ENCODE measurements around the gene MTARC2. TPM values are rescaled to one million over a fixed set of nuclear protein-coding genes. Genes with fewer than 3 reads are reported as not detected.

MTARC2 gene
- total RNA-seq, 1 experiment from 2014 or later, result not detected

DNA sequence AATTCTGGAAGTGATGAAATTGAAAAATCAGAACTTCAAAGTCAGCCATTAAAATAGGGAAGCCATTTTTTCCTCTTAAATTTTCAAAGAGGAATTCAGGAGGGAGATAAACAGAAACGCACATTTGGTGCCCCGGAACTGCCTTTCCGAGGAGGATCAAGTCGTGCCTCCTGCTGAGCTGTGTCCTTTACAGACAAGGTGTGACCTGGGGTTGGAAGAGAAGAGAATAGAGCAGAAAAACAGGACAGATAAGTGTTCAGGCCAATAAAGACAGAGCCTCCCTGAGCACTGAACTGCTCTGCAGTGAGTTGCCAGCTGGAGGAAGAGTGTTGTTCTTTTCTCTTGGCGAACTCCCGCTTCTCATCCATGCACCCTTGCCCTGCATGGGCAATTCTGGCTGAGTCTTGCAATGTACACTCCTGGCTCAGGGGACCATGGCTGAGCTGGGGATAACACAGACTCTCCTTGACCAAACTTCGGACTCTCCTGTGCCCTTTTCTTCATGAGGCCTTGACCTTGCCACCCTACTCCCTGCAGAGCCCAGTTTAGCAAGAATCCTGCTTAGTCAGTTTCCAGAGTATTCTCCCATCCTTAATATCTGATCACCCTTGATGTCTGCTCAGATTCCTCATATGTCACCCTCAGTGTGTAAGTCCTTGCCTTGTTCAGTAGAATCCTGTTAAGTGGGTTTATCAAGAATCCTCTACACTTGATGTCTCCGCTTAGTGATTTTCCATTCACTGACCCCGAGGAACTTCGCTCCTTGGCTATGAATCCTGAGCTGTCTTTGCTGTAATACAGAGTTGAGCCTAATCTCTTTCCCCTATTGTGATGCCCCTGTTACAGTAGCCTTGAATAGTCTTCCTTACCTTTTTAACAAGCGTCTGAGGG, 37.3 kb downstream of the MTARC2 start:
- Histone ChIP-seq H3K27me3 (replicated peaks; ENCODE audit: insufficient read depth, low read depth, low read length, poor library complexity) (peaks cover 23% of the 10 kb centered on the region), H3K9me3 (ENCODE audit: low read depth, low read length, poor library complexity, severe bottlenecking) (no peaks in the 10 kb centered on the region), H3K27ac (ENCODE audit: low read depth, low read length, poor library complexity, severe bottlenecking) (no peak overlapping the region), H3K4me3 (ENCODE audit: low read depth, low read length, poor library complexity, severe bottlenecking) (no peak overlapping the region), H3K4me1 (ENCODE audit: insufficient read depth, low read length, poor library complexity, severe bottlenecking) (peaks cover 4% of the 10 kb centered on the region), H3K36me3 (ENCODE audit: insufficient read depth, low read length, poor library complexity, severe bottlenecking) (no peaks in the 10 kb centered on the region)
- intact Hi-C loops (cut with micrococcal nuclease; ENCODE audit: unreplicated experiment), result no loop called here
- ChIA-PET POLR2A (ENCODE audit: low non-redundant PET) (no interaction called here), CTCF (interaction anchor here (0.6 kb wide), 1 partner anchor 8 kb away, joined by 4 read pairs; no protein-coding TSS in a partner anchor)
- DNase-seq (ENCODE audit: low spot score), result no peak
- TF ChIP-seq CTCF (conservative IDR thresholded peaks at IDR 0.05; ENCODE audit: low read depth, low read length) (no peak), EZH2 (IDR thresholded peaks at IDR 0.05; ENCODE audit: borderline replicate concordance, low read depth, low read length, poor library complexity, severe bottlenecking) (no peak)
- no TSS peak for BruUV-seq (replicated peaks)

GRCh38 chr1:220786057-220786336, 37.9 kb downstream of the MTARC2 start:
- DNase-seq (ENCODE audit: low spot score), result no peak
- BruUV-seq (replicated peaks), result no TSS peak
- intact Hi-C loops (cut with micrococcal nuclease; ENCODE audit: unreplicated experiment), result no loop called here
- TF ChIP-seq CTCF (conservative IDR thresholded peaks at IDR 0.05; ENCODE audit: low read depth, low read length) (no peak), EZH2 (IDR thresholded peaks at IDR 0.05; ENCODE audit: borderline replicate concordance, low read depth, low read length, poor library complexity, severe bottlenecking) (no peak)
- ChIA-PET POLR2A (ENCODE audit: low non-redundant PET) (no interaction called here), CTCF (interaction anchor here (0.6 kb wide), 1 partner anchor 8 kb away, joined by 4 read pairs; no protein-coding TSS in a partner anchor)
- H3K4me3 ChIP-seq (ENCODE audit: low read depth, low read length, poor library complexity, severe bottlenecking), result no peak overlapping the region
- H3K27ac ChIP-seq (ENCODE audit: low read depth, low read length, poor library complexity, severe bottlenecking), result no peak overlapping the region
- peaks cover 23% of the 10 kb centered on the region for H3K27me3 ChIP-seq (replicated peaks; ENCODE audit: insufficient read depth, low read depth, low read length, poor library complexity)
- H3K9me3 ChIP-seq (ENCODE audit: low read depth, low read length, poor library complexity, severe bottlenecking), result no peaks in the 10 kb centered on the region
- H3K4me1 ChIP-seq (ENCODE audit: insufficient read depth, low read length, poor library complexity, severe bottlenecking), result peaks cover 4% of the 10 kb centered on the region
- no peaks in the 10 kb centered on the region for H3K36me3 ChIP-seq (ENCODE audit: insufficient read depth, low read length, poor library complexity, severe bottlenecking)

- H3K27ac ChIP-seq (ENCODE audit: low read depth, low read length, poor library complexity, severe bottlenecking), result no peak within 1 kb of the TSS
- intact Hi-C loops (cut with micrococcal nuclease; ENCODE audit: unreplicated experiment), result no loop called here
- peaks cover 23% of the 10 kb centered on the region for H3K27me3 ChIP-seq (replicated peaks; ENCODE audit: insufficient read depth, low read depth, low read length, poor library complexity)
- no peak for TF ChIP-seq CTCF (conservative IDR thresholded peaks at IDR 0.05; ENCODE audit: low read depth, low read length)
- TF ChIP-seq EZH2 (IDR thresholded peaks at IDR 0.05; ENCODE audit: borderline replicate concordance, low read depth, low read length, poor library complexity, severe bottlenecking), result peak; percentile 61
- H3K36me3 ChIP-seq (ENCODE audit: insufficient read depth, low read length, poor library complexity, severe bottlenecking), result no peaks in the 10 kb centered on the region
- peak within 1 kb of the TSS; percentile 33 for H3K4me3 ChIP-seq (ENCODE audit: low read depth, low read length, poor library complexity, severe bottlenecking)
- DNase-seq (ENCODE audit: low spot score), result no peak
- peaks cover 4% of the 10 kb centered on the region for H3K4me1 ChIP-seq (ENCODE audit: insufficient read depth, low read length, poor library complexity, severe bottlenecking)
- CTCF ChIA-PET, result interaction anchor here (0.6 kb wide), 1 partner anchor 9 kb away, joined by 4 read pairs; no protein-coding TSS in a partner anchor
- H3K9me3 ChIP-seq (ENCODE audit: low read depth, low read length, poor library complexity, severe bottlenecking), result no peaks in the 10 kb centered on the region
- POLR2A ChIA-PET (ENCODE audit: low non-redundant PET), result no interaction called here
- no TSS peak for BruUV-seq (replicated peaks)
Measured at GRCh38 chr1:220786337-220787068, 38.4 kb downstream of the MTARC2 start, which contains the start of gene MTARC1. MTARC1 (plus strand) TSS chr1:220786913; CDS start chr1:220786945, 32 bp downstream.
